Heart right ventricle (tissue), 16 donors: ENCODE results near the gene CATSPERB. TPM values are rescaled to one million over a fixed set of nuclear protein-coding genes. Genes with fewer than 3 reads are reported as not detected.

ENCODE experiments used
- ATAC-seq, 8 donors: fragments of 200-7000 bp; cut with Tn5 transposase; one replicate each; pipeline ENCODE4 v1.9.1; 2020; ENCODE audit warnings: mild to moderate bottlenecking in 8 of 8, moderate library complexity in 8 of 8, moderate number of reproducible peaks in 1 of 8
- DNase-seq, 2 donors: peaks; one replicate each; pipeline ENCODE4 v3.0.0-alpha.2; 2020
- H3K27ac ChIP-seq, 10 donors: fragments of 200-600 bp; sonication (generic) in 2 of 10; one replicate each; pipeline versions ENCODE4 v1.5.0 to v1.8.0; 2020 to 2022; ENCODE audit warnings: mild to moderate bottlenecking in 3 of 10
- H3K27me3 ChIP-seq, 7 donors: fragments of 200-600 bp; one replicate each; pipeline ENCODE4 v1.8.0; 2021 to 2022; ENCODE audit warnings: mild to moderate bottlenecking in 2 of 7
- H3K36me3 ChIP-seq, 9 donors: fragments of 200-600 bp; sonication (generic) in 1 of 9; one replicate each; pipeline versions ENCODE4 v1.5.0 to v1.8.0; 2020 to 2022; ENCODE audit warnings: mild to moderate bottlenecking in 2 of 9
- H3K4me1 ChIP-seq, 9 donors: fragments of 200-600 bp; sonication (generic) in 1 of 9; one replicate each; pipeline versions ENCODE4 v1.5.0 to v1.8.0; 2020 to 2022; ENCODE audit warnings: mild to moderate bottlenecking in 4 of 9
- H3K4me3 ChIP-seq, 10 donors: fragments of 200-600 bp; sonication (generic) in 2 of 10; one replicate each; pipeline versions ENCODE4 v1.5.0 to v1.8.0; 2020 to 2022; ENCODE audit warnings: mild to moderate bottlenecking in 7 of 10, moderate library complexity in 2 of 10
- H3K9me3 ChIP-seq, 11 donors: fragments of 200-600 bp in 10 of 11; sonication (generic) in 2 of 11; one replicate each; pipeline versions ENCODE4 v1.5.0 to v1.8.0; 2013 to 2022; ENCODE audit warnings: mild to moderate bottlenecking in 2 of 11, control low read depth in 1 of 11, moderate library complexity in 1 of 11
- CTCF ChIP-seq, 9 donors: fragments of 200-600 bp; sonication (generic) in 2 of 9; IDR thresholded peaks; one replicate each; pipeline versions ENCODE4 v1.5.0 to v1.8.0; 2021 to 2022; ENCODE audit warnings: antibody characterized with exemption in 9 of 9, mild to moderate bottlenecking in 5 of 9, moderate library complexity in 1 of 9
- WGBS, 2 donors: extraction: QIAGEN DNeasy Blood & Tissue Kit; methylation state at CpG; one replicate each; pipeline ENCODE4 v1.1.7; 2013; ENCODE audit warnings: inconsistent platforms in 1 of 2; 5-methylcytosine and 5-hydroxymethylcytosine counted together
- intact Hi-C, 10 donors: fragments of 100-400 bp; cut with DNase I; formaldehyde crosslinking; loops; one replicate each; pipeline versions ENCODE4 v1.11.1 to v1.14.2; 2022
- polyA plus RNA-seq, 2 donors: library from polyadenylated mRNA; stranded (reverse); fragments of 200-250 nt; gene quantifications; one replicate each; pipeline ENCODE4 v1.2.3, GENCODE V29; 2013
- total RNA-seq, 10 donors: library from RNA; stranded (reverse); fragmentation: NEBNext Ultra II Directional in 3 of 10; extraction: Animal tissue kit (Norgen Biotek cat#: 25700) in 3 of 10; gene quantifications; one replicate each; pipeline versions ENCODE4 v1.2.1 to v1.2.4, GENCODE V29; 2021 to 2023
- donor health status: Arrhythmogenic right ventricular cardiomyopathy.
- donor health status: ischemic (EF 13 %, LVEDD 7.1; RV severe dilation, severe dysfunction).
- donor health status: healthy with polysubstance abuse.
- donor health status: DM: no; HTN: yes; CAD: no.
- donor health status: DM: no; HTN: no; CAD: no.
- donor health status: ischemic (EF 25% LVEDD 6.9; RV normal size, moderate dysfunction).
- donor health status: ischemic (EF 25% LVEDD 5.7; RV mildly dilated, moderate dysfunction).
- donor health status: healthy.
- donor health status: DM: yes; HTN: yes; CAD: no.
- donor health status: Ischemic cardiomyopathy.
- donor health status: ischemic (EF 35%, LVEDD 5.7; RV mildly dilated, moderate dysfunction).
- donor health status: nonischemic (EF 11% LVEDD 7.7; RV severe dilation, severe dysfunction).
- donor health status: DM: yes; HTN: yes; CAD: no.
- donor health status: PGD.
- donor health status: ischemic (EF 29% LVEDD 5.4; RV normal size, mild dysfunction).
- donor health status: nonischemic (EF 23%, LVEDD 6.1; RV moderate dilation, normal function).

CATSPERB gene
- total and polyA plus RNA-seq, 12 donors = 0.10 to 1.5 (median 0.57) TPM; not detected in 1

DNA sequence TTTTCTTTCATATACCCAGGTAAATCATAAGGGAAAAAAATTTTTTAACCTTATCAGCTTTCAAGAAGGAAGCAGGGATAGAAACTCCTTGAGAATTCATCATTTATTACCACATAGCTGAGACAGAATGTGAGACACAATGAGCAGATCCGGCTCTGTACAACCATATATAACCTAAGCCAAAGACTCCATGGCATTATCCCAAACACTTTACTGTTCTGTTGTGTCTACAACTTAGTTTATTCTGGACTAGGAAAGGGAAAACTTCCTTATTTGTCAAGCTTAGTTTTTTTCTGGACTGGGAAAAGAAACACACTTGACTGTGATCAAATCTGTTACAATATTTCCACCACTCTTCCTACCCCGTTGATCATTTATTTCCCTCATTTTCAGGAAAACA is 38.3 kb upstream of the CATSPERB start:
- no peaks in the 10 kb centered on the region for H3K9me3 ChIP-seq
- WGBS, 2 donors = 65 to 83% methylated on average over 2 of the region's 2 CpGs
- intact Hi-C loops = no loop called here
- no peaks in the 10 kb centered on the region for H3K4me1 ChIP-seq
- no peak for ATAC-seq
- H3K27ac ChIP-seq = no peak overlapping the region
- no peaks in the 10 kb centered on the region for H3K36me3 ChIP-seq
- no peak for TF ChIP-seq CTCF (IDR thresholded peaks at IDR 0.05)
- no peak overlapping the region for H3K4me3 ChIP-seq
- H3K27me3 ChIP-seq = no peaks in the 10 kb centered on the region
- DNase-seq = no peak

DNA sequence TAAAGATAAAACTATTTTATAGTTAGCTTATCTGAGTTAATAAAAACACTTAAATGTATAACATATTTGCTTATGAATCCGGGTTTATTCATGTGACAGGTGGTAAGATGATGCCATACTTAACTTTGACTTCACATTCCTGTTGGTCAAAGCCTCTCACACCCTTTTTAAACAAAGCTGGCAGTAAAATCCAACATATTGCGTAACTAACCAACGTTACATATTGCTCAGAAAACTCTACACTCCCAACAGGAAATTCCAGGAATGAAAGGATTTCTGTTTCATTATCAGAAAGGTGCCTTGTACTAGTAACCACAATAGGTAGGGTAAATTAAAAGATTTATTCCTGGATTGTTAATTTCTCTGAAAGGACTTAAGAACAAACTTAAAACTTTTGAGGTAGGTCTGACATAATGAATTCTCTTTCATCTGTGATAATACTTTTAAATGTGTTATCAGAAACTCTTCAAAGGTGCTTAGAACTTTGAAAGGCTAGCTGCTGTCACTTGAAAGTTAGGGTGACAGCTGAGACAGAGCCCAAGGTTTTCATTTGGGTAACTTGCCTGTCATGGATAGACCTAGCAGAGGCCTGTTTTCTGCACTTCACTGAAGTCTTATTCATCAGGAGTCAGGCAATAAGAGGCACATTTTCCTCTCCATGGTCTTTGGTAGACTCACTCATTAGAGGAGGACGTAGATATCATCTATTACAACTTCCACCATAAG is 23.8 kb upstream of the CATSPERB start:
- TF ChIP-seq CTCF (IDR thresholded peaks at IDR 0.05) = no peak
- no peak for DNase-seq
- intact Hi-C loops = no loop called here
- Histone ChIP-seq H3K9me3 (peaks cover 0 to 17% (median 6%) of the 10 kb centered on the region in 11 donors), H3K27ac (peak overlapping the region in 7 of 10 donors; percentile 23 to 75 (median 65)), H3K4me3 (no peak overlapping the region), H3K27me3 (no peaks in the 10 kb centered on the region), H3K36me3 (no peaks in the 10 kb centered on the region), H3K4me1 (peaks cover 0 to 28% (median 10%) of the 10 kb centered on the region in 9 donors)
- WGBS, 2 donors = 32 to 48% methylated on average over 4 of the region's 4 CpGs
- ATAC-seq = peak in 5 of 8 donors; percentile 44 to 71 (median 53)

- Histone ChIP-seq H3K4me1 (peaks cover 0 to 28% (median 10%) of the 10 kb centered on the region in 9 donors), H3K4me3 (no peak overlapping the region), H3K9me3 (peaks cover 0 to 8% (median 0%) of the 10 kb centered on the region in 11 donors), H3K27me3 (no peaks in the 10 kb centered on the region), H3K27ac (peak overlapping the region in 8 of 10 donors; percentile 23 to 75 (median 65)), H3K36me3 (no peaks in the 10 kb centered on the region)
- intact Hi-C loops = no loop called here
- ATAC-seq (no peak), DNase-seq (no peak)
- WGBS, 2 donors = 0 to 15% methylated on average over 1 of the region's 1 CpG
- TF ChIP-seq CTCF (IDR thresholded peaks at IDR 0.05) = no peak
Measured at GRCh38 chr14:91754819-91755218, 22.9 kb upstream of the CATSPERB start.

- Histone ChIP-seq H3K9me3 (peaks cover 0 to 3% (median 0%) of the 10 kb centered on the region in 11 donors), H3K4me3 (no peak overlapping the region), H3K27ac (peak overlapping the region in 8 of 10 donors; percentile 16 to 75 (median 65)), H3K36me3 (no peaks in the 10 kb centered on the region), H3K4me1 (peaks cover 0 to 28% (median 10%) of the 10 kb centered on the region in 9 donors), H3K27me3 (no peaks in the 10 kb centered on the region)
- TF ChIP-seq CTCF (IDR thresholded peaks at IDR 0.05) = no peak
- intact Hi-C loops = no loop called here
- DNase-seq (peak in 1 of 2 donors; percentile 16), ATAC-seq (peak; percentile 43 to 93 (median 86))
- 68% methylated on average over 1 of the region's 1 CpG for WGBS, 2 donors
Measured at GRCh38 chr14:91754185-91754584, 22.3 kb upstream of the CATSPERB start.
